ENCODE measurements around the gene HIRA. TPM values are rescaled to one million over a fixed set of nuclear protein-coding genes. Genes with fewer than 3 reads are reported as not detected.

Gene HIRA
- total and polyA plus RNA-seq, 2 of the 8 experiments (the other 6 are each of a cell fraction or from before 2014, with no cell fraction given) = 34.9 to 67.2 TPM

DNA sequence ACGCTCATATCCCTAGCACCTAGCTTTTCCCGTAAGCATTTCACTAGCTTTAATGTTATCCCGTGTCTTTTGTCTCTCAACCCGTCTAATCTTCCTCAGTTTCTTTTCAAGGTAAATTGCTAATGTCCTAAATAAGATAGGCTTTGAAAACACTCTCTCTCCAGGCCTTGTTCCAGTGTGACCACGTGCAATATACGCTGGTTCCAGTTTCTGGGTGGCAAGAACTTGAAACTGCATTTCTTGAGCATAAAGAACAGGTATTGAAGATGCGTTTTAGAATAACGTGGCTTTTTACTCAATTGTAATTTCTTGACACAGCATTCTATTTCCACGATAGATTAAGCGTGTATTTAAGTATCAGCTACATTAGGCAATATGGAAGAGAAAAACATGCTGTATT, 49.3 kb upstream of the HIRA start (continued):
- no peak for TF ChIP-seq E2F6 (IDR thresholded peaks at IDR 0.05)
